ENCODE data around the gene PRRC2B.
"Not testable (repeated sequence)": the region's sequence is repeated elsewhere in the genome, so short reads cannot be mapped to it uniquely, and the experiment has no call there.

Gene PRRC2B

DNA sequence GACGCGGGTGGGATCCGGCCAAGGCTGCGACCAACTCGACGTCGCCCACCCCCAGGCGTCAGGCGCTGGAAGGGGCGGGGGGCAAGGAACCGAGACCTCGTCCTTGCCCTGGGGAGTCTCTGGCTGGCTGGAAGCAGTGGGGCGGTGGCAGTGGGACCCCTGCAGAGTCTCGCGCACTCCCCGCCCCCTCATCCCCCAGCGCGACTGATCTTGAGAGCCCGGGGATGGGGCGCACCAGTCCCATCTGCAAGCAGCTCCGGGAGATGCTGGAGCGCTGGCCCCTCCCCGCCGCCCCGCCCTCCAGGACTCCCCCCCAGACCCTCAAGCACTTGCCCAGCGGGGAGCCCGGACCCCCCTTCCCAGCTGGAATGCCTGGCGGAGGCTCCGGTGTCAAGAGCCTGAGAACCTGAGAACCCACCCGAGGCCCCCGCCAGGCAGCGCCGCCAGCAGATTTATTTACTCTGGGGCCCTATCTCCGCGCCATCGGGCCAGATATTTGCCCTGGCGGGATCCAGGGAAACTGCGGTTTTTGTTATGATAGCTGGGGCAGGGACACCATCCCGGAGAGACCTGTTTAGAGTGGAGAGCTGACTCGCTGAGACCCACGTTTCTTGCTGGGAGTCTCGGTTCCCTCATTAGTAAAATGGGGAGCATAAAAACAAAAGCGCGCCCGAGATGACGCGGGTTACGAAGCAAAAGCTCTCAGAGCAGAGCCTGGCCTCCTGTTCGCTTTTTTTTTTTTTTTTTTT, 152.6 kb downstream of the PRRC2B start:
- peak; percentile 12 for DNase-seq

DNA sequence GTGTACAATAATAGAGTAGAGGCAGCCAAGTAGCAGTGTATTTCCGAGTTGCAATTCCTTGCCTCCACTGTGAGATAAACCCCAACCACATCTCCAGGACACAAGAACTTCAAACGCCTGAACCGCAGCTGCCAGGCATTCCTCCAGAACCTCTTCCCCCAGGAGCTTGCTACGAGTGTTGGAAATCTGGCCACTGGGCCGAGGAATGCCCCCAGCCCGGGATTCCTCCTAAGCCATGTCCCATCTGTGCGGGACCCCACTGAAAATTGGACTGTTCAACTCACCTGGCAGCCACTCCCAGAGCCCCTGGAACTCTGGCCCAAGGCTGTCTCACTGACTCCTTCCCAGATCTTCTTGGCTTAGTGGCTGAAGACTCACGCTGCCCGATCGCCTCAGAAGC, 155.3 kb downstream of the PRRC2B start:
- not testable (repeated sequence) for DNase-seq
